SK-N-MC (cell line): ENCODE measurements around the gene PLA2G15.

Experiments used
- EZH2 ChIP-seq: fragments of 200-600 bp; sonication (generic); IDR thresholded peaks from one replicate; pipeline ENCODE4 v1.6.1; 2017; ENCODE audit warnings: antibody characterized with exemption
- POLR2AphosphoS5 ChIP-seq: IDR thresholded peaks from 2 replicates; pipeline ENCODE4 v1.6.1; 2012; ENCODE audit warnings: mild to moderate bottlenecking, low read depth, low read length, borderline replicate concordance

- TF ChIP-seq EZH2 (no peak), POLR2AphosphoS5 (no peak)
These were observed 2.0 kb upstream of the PLA2G15 start for GRCh38 chr16:68242926-68243858.
